PC-9 (cell line): ENCODE results near the gene TTLL5. TPM values are rescaled to one million over a fixed set of nuclear protein-coding genes. Genes with fewer than 3 reads are reported as not detected.

Experiments used
- BruUV-seq: library from RNA; stranded (reverse); fragments of 400-500 nt; replicated peaks from 2 replicates; lab custom pipeline; 2021; lab: Mats Ljungman, UMichigan
- CTCF ChIA-PET: fragments of 300-600 bp; sonication (Branson Sonifier 250); formaldehyde crosslinking; loops from one replicate; lab custom pipeline; 2022; ENCODE audit warnings: antibody characterized with exemption; lab: Charles Lee
- POLR2A ChIA-PET: fragments of 300-600 bp; sonication (Branson Sonifier 250); formaldehyde crosslinking; loops from one replicate; lab custom pipeline; 2022; ENCODE audit warnings: antibody characterized with exemption; ENCODE audit not compliant: unreplicated experiment; lab: Charles Lee
- DNase-seq, 2 experiments: peaks; one replicate each; pipeline versions ENCODE4 v3.0.0 to v3.0.0-alpha.2; 2015 to 2022; ENCODE audit warnings: mixed read lengths in 1 of 2
- H2AFZ ChIP-seq: fragments of 200-600 bp; sonication (generic); 2 replicates; pipeline ENCODE4 v1.8.1; 2017; ENCODE audit warnings: antibody characterized with exemption
- H3F3A ChIP-seq: fragments of 200-600 bp; sonication (generic); 2 replicates; pipeline ENCODE4 v1.8.1; 2017; ENCODE audit warnings: antibody characterized with exemption, mild to moderate bottlenecking, low read depth; ENCODE audit not compliant: insufficient read depth
- H3K27ac ChIP-seq: fragments of 200-600 bp; sonication (generic); 2 replicates; pipeline ENCODE4 v1.6.1; 2016; ENCODE audit warnings: mixed run types
- H3K27me3 ChIP-seq: fragments of 200-600 bp; sonication (generic); 2 replicates; pipeline ENCODE4 v1.6.1; 2016; ENCODE audit warnings: low read depth, mixed run types; ENCODE audit not compliant: insufficient read depth
- H3K36me3 ChIP-seq: fragments of 200-600 bp; sonication (generic); 2 replicates; pipeline ENCODE4 v1.6.1; 2016; ENCODE audit warnings: low read depth, mixed run types
- H3K4me1 ChIP-seq: fragments of 200-600 bp; sonication (generic); replicated peaks from 2 replicates; pipeline ENCODE4 v1.6.1; 2016; ENCODE audit warnings: mixed run types; ENCODE audit not compliant: insufficient read depth
- H3K4me2 ChIP-seq: fragments of 200-600 bp; sonication (generic); 2 replicates; pipeline ENCODE4 v1.6.1; 2017; ENCODE audit warnings: mixed run types
- H3K4me3 ChIP-seq: fragments of 200-600 bp; sonication (generic); 2 replicates; pipeline ENCODE4 v1.6.1; 2016; ENCODE audit warnings: mixed run types
- H3K79me2 ChIP-seq: fragments of 200-600 bp; sonication (generic); 2 replicates; pipeline ENCODE4 v1.6.1; 2017; ENCODE audit warnings: low read depth, mixed run types
- H3K9me2 ChIP-seq: fragments of 200-600 bp; sonication (generic); 2 replicates; pipeline ENCODE4 v1.8.1; 2017; ENCODE audit warnings: mild to moderate bottlenecking; ENCODE audit not compliant: insufficient read depth
- H3K9me3 ChIP-seq: fragments of 200-600 bp; sonication (generic); 2 replicates; pipeline ENCODE4 v1.8.1; 2016; ENCODE audit warnings: low read depth; ENCODE audit not compliant: insufficient read depth
- H4K20me1 ChIP-seq: fragments of 200-600 bp; sonication (generic); 2 replicates; pipeline ENCODE4 v1.8.1; 2017; ENCODE audit not compliant: insufficient read depth
- CTCF ChIP-seq: fragments of 200-600 bp; sonication (generic); conservative IDR thresholded peaks from 2 replicates; pipeline ENCODE4 v1.6.1; 2017; ENCODE audit warnings: mixed run types, antibody characterized with exemption, mild to moderate bottlenecking, moderate library complexity
- EZH2 ChIP-seq: fragments of 200-600 bp; sonication (generic); IDR thresholded peaks from 2 replicates; pipeline ENCODE4 v1.8.0; 2017; ENCODE audit warnings: antibody characterized with exemption, low read depth
- intact Hi-C: fragments of 100-400 bp; cut with micrococcal nuclease; formaldehyde crosslinking; loops from one replicate; pipeline ENCODE4 v1.10.0; 2022; ENCODE audit not compliant: unreplicated experiment
- total RNA-seq: library from RNA; stranded (reverse); gene quantifications from 2 replicates; pipeline ENCODE4 v1.2.3, GENCODE V29; 2021

TTLL5 gene
- total RNA-seq, 1 experiment from 2014 or later = 75.3 TPM

- Histone ChIP-seq H3K4me3 (no peak overlapping the region), H3K9me3 (no peaks in the 10 kb centered on the region), H3F3A (no peaks in the 10 kb centered on the region), H3K4me1 (no peaks in the 10 kb centered on the region), H3K79me2 (no peaks in the 10 kb centered on the region), H4K20me1 (no peaks in the 10 kb centered on the region), H3K27me3 (no peaks in the 10 kb centered on the region), H3K4me2 (no peak overlapping the region), H3K9me2 (no peaks in the 10 kb centered on the region), H3K27ac (no peak overlapping the region), H2AFZ (no peak overlapping the region), H3K36me3 (no peaks in the 10 kb centered on the region)
- TF ChIP-seq CTCF = no peak
- no peak for TF ChIP-seq EZH2
- ChIA-PET POLR2A (no interaction called here), CTCF (interaction anchor here (0.5 kb wide), 1 partner anchor 27 kb away, joined by 12 read pairs; no protein-coding TSS in a partner anchor)
- DNase-seq = no peak
- no TSS peak for BruUV-seq
- intact Hi-C loops = no loop called here
Observed at GRCh38 chr14:75625034-75625433, 36.0 kb upstream of the TTLL5 start.

GRCh38 chr14:75626396-75626795 lies 34.6 kb upstream of the TTLL5 start:
- ChIA-PET POLR2A (no interaction called here), CTCF (no interaction called here)
- intact Hi-C loops = no loop called here
- Histone ChIP-seq H3K79me2 (no peaks in the 10 kb centered on the region), H3K9me2 (no peaks in the 10 kb centered on the region), H4K20me1 (no peaks in the 10 kb centered on the region), H3F3A (no peaks in the 10 kb centered on the region), H3K4me1 (no peaks in the 10 kb centered on the region), H3K27ac (no peak overlapping the region), H3K4me2 (no peak overlapping the region), H3K9me3 (no peaks in the 10 kb centered on the region), H3K36me3 (no peaks in the 10 kb centered on the region), H3K27me3 (no peaks in the 10 kb centered on the region), H2AFZ (no peak overlapping the region), H3K4me3 (no peak overlapping the region)
- BruUV-seq = no TSS peak
- TF ChIP-seq CTCF (no peak), EZH2 (no peak)
- no peak for DNase-seq

GRCh38 chr14:75626863-75627262 lies 34.2 kb upstream of the TTLL5 start:
- BruUV-seq = no TSS peak
- H2AFZ ChIP-seq = no peak overlapping the region
- H3K4me2 ChIP-seq = no peak overlapping the region
- no peaks in the 10 kb centered on the region for H3K9me2 ChIP-seq
- H3K9me3 ChIP-seq = no peaks in the 10 kb centered on the region
- no peaks in the 10 kb centered on the region for H3K79me2 ChIP-seq
- no peaks in the 10 kb centered on the region for H3K4me1 ChIP-seq
- H3K27ac ChIP-seq = no peak overlapping the region
- no peaks in the 10 kb centered on the region for H3K27me3 ChIP-seq
- intact Hi-C loops = no loop called here
- POLR2A ChIA-PET = no interaction called here
- CTCF ChIA-PET = no interaction called here
- H3K36me3 ChIP-seq = no peaks in the 10 kb centered on the region
- H3K4me3 ChIP-seq = no peak overlapping the region
- no peak for DNase-seq
- H3F3A ChIP-seq = no peaks in the 10 kb centered on the region
- TF ChIP-seq CTCF (no peak), EZH2 (no peak)
- no peaks in the 10 kb centered on the region for H4K20me1 ChIP-seq
